KMS-11 (cell line): ENCODE results near the gene SUSD6.
"Not testable (repeated sequence)": the region's sequence is repeated elsewhere in the genome, so short reads cannot be mapped to it uniquely, and the experiment has no call there.

ENCODE experiments used
- H2AFZ ChIP-seq: fragments of 200-600 bp; sonication (generic); 2 replicates; pipeline ENCODE4 v1.6.1; 2016; ENCODE audit warnings: antibody characterized with exemption, mixed run types, low read depth
- H3K27ac ChIP-seq: fragments of 200-600 bp; sonication (generic); 2 replicates; pipeline ENCODE4 v1.6.1; 2016; ENCODE audit warnings: mild to moderate bottlenecking, mixed run types
- H3K27me3 ChIP-seq: fragments of 200-600 bp; sonication (generic); 2 replicates; pipeline ENCODE4 v1.6.1; 2017; ENCODE audit warnings: mild to moderate bottlenecking, low read depth, mixed run types, moderate library complexity; ENCODE audit not compliant: insufficient read depth
- H3K36me3 ChIP-seq: fragments of 200-600 bp; sonication (generic); 2 replicates; pipeline ENCODE4 v1.6.1; 2017; ENCODE audit warnings: mild to moderate bottlenecking, mixed run types; ENCODE audit not compliant: insufficient read depth
- H3K4me1 ChIP-seq: fragments of 200-600 bp; sonication (generic); 2 replicates; pipeline ENCODE4 v1.6.1; 2016; ENCODE audit warnings: mild to moderate bottlenecking, low read depth, mixed run types; ENCODE audit not compliant: poor library complexity, severe bottlenecking
- H3K4me2 ChIP-seq: fragments of 200-600 bp; sonication (generic); 2 replicates; pipeline ENCODE4 v1.7.0; 2016; ENCODE audit warnings: mild to moderate bottlenecking, mixed run types
- H3K4me3 ChIP-seq: fragments of 200-600 bp; sonication (generic); IDR thresholded peaks from 2 replicates; pipeline ENCODE4 v1.6.1; 2017; ENCODE audit warnings: low read depth, low read length, mixed read lengths; ENCODE audit not compliant: insufficient read depth
- H3K79me2 ChIP-seq: fragments of 200-600 bp; sonication (generic); 2 replicates; pipeline ENCODE4 v1.6.1; 2016; ENCODE audit warnings: low read depth, mixed run types; ENCODE audit not compliant: insufficient read depth
- H3K9ac ChIP-seq: fragments of 200-600 bp; sonication (generic); 2 replicates; pipeline ENCODE4 v1.6.1; 2016; ENCODE audit warnings: mild to moderate bottlenecking, mixed run types
- H4K20me1 ChIP-seq: fragments of 200-600 bp; sonication (generic); 2 replicates; pipeline ENCODE4 v1.6.1; 2016; ENCODE audit warnings: mild to moderate bottlenecking, mixed run types; ENCODE audit not compliant: insufficient read depth
- CTCF ChIP-seq: fragments of 200-600 bp; sonication (generic); conservative IDR thresholded peaks from 2 replicates; pipeline ENCODE4 v1.6.1; 2017; ENCODE audit warnings: low read depth, mild to moderate bottlenecking, antibody characterized with exemption, low read length, moderate library complexity, mixed read lengths

The SUSD6 gene

GRCh38 chr14:69643430-69644200 is 32.2 kb downstream of the SUSD6 start:
- no peaks in the 10 kb centered on the region for H4K20me1 ChIP-seq
- no peak overlapping the region for H3K4me3 ChIP-seq
- no peaks in the 10 kb centered on the region for H3K27me3 ChIP-seq
- no peak overlapping the region for H3K4me2 ChIP-seq
- H3K4me1 ChIP-seq: peaks cover 7% of the 10 kb centered on the region
- H3K36me3 ChIP-seq: no peaks in the 10 kb centered on the region
- no peaks in the 10 kb centered on the region for H3K79me2 ChIP-seq
- no peak overlapping the region for H2AFZ ChIP-seq
- no peak overlapping the region for H3K27ac ChIP-seq
- no peak overlapping the region for H3K9ac ChIP-seq
- TF ChIP-seq CTCF: no peak

- no peak overlapping the region for H3K4me2 ChIP-seq
- H3K36me3 ChIP-seq: no peaks in the 10 kb centered on the region
- no peak for TF ChIP-seq CTCF
- no peaks in the 10 kb centered on the region for H3K27me3 ChIP-seq
- H3K4me1 ChIP-seq: peaks cover 15% of the 10 kb centered on the region
- H3K4me3 ChIP-seq: no peak overlapping the region
- H4K20me1 ChIP-seq: no peaks in the 10 kb centered on the region
- H3K9ac ChIP-seq: no peak overlapping the region
- no peak overlapping the region for H2AFZ ChIP-seq
- no peaks in the 10 kb centered on the region for H3K79me2 ChIP-seq
- no peak overlapping the region for H3K27ac ChIP-seq
These were observed 33.4 kb downstream of the SUSD6 start for GRCh38 chr14:69644814-69645213.

GRCh38 chr14:69647213-69647612 is 35.8 kb downstream of the SUSD6 start:
- H3K27ac ChIP-seq: no peak overlapping the region
- H3K36me3 ChIP-seq: no peaks in the 10 kb centered on the region
- no peak overlapping the region for H3K4me2 ChIP-seq
- H4K20me1 ChIP-seq: no peaks in the 10 kb centered on the region
- no peak overlapping the region for H2AFZ ChIP-seq
- no peak overlapping the region for H3K4me3 ChIP-seq
- no peaks in the 10 kb centered on the region for H3K79me2 ChIP-seq
- no peaks in the 10 kb centered on the region for H3K27me3 ChIP-seq
- H3K4me1 ChIP-seq: peaks cover 15% of the 10 kb centered on the region
- H3K9ac ChIP-seq: no peak overlapping the region
- no peak for TF ChIP-seq CTCF

- H3K4me3 ChIP-seq, H3K9ac ChIP-seq, H3K79me2 ChIP-seq, H3K27me3 ChIP-seq, H3K4me2 ChIP-seq, H3K27ac ChIP-seq, H2AFZ ChIP-seq, H3K36me3 ChIP-seq, H4K20me1 ChIP-seq: not testable (repeated sequence)
- H3K4me1 ChIP-seq: peaks cover 15% of the 10 kb centered on the region
These were observed 36.2 kb downstream of the SUSD6 start for GRCh38 chr14:69647642-69648041.
